PC-3 (cell line): ENCODE measurements around the gene ITGAL. TPM values are rescaled to one million over a fixed set of nuclear protein-coding genes. Genes with fewer than 3 reads are reported as not detected.

Experiments used
- ATAC-seq: fragments of 200-7000 bp; cut with Tn5 transposase; 2 replicates; pipeline ENCODE4 v1.9.1; 2020; ENCODE audit warnings: mild to moderate bottlenecking, moderate library complexity
- BruUV-seq: library from RNA; stranded (reverse); fragments of 400-500 nt; replicated peaks from 2 replicates; lab custom pipeline; 2021; lab: Mats Ljungman, UMichigan
- CTCF ChIA-PET: fragments of 300-600 bp; sonication (Branson Sonifier 250); formaldehyde crosslinking; loops from one replicate; lab custom pipeline; 2022; ENCODE audit warnings: antibody characterized with exemption; lab: Charles Lee
- POLR2A ChIA-PET: fragments of 300-600 bp; sonication (Branson Sonifier 250); formaldehyde crosslinking; loops from one replicate; lab custom pipeline; 2022; ENCODE audit warnings: antibody characterized with exemption; ENCODE audit not compliant: unreplicated experiment; lab: Charles Lee
- DNase-seq: peaks from one replicate; pipeline ENCODE4 v3.0.0-alpha.2; 2015
- H2AFZ ChIP-seq: fragments of 300-600 bp; sonication (generic); 2 replicates; pipeline ENCODE4 v1.6.0; 2016; ENCODE audit warnings: antibody characterized with exemption, low read length
- H3F3A ChIP-seq: fragments of 300-600 bp; sonication (generic); one replicate; pipeline ENCODE4 v1.6.0; 2017; ENCODE audit warnings: antibody characterized with exemption, low read length, control low read depth, mild to moderate bottlenecking; ENCODE audit not compliant: unreplicated experiment
- H3K27ac ChIP-seq: fragments of 300-600 bp; sonication (generic); 2 replicates; pipeline ENCODE4 v1.5.1; 2016; ENCODE audit warnings: mild to moderate bottlenecking, low read length
- H3K27me3 ChIP-seq: fragments of 300-600 bp; sonication (generic); 2 replicates; pipeline ENCODE4 v1.6.1; 2016; ENCODE audit warnings: low read length, mixed read lengths
- H3K36me3 ChIP-seq: fragments of 300-600 bp; sonication (generic); 2 replicates; pipeline ENCODE4 v1.6.1; 2016; ENCODE audit warnings: low read depth, mixed run types, low read length, mixed read lengths
- H3K4me1 ChIP-seq: fragments of 300-600 bp; sonication (generic); 2 replicates; pipeline ENCODE4 v1.5.1; 2016; ENCODE audit warnings: low read length; ENCODE audit not compliant: insufficient read depth
- H3K4me2 ChIP-seq: fragments of 300-600 bp; sonication (generic); 2 replicates; pipeline ENCODE4 v1.6.0; 2016; ENCODE audit warnings: low read length
- H3K4me3 ChIP-seq: fragments of 300-600 bp; sonication (generic); 2 replicates; pipeline ENCODE4 v1.5.1; 2016; ENCODE audit warnings: mild to moderate bottlenecking, low read length, mixed read lengths
- H3K79me2 ChIP-seq: fragments of 300-600 bp; sonication (generic); 2 replicates; pipeline ENCODE4 v1.6.1; 2017; ENCODE audit warnings: low read length, mixed read lengths
- H3K9ac ChIP-seq: fragments of 300-600 bp; sonication (generic); 2 replicates; pipeline ENCODE4 v1.6.0; 2016; ENCODE audit warnings: mild to moderate bottlenecking, low read length
- H3K9me2 ChIP-seq: fragments of 300-600 bp; sonication (generic); replicated peaks from 2 replicates; pipeline ENCODE4 v1.6.1; 2016; ENCODE audit warnings: mixed run types, low read length, mixed read lengths
- H3K9me3 ChIP-seq: fragments of 300-600 bp; sonication (generic); 2 replicates; pipeline ENCODE4 v1.6.1; 2016; ENCODE audit warnings: low read length, mixed read lengths
- H4K20me1 ChIP-seq: fragments of 300-600 bp; sonication (generic); 2 replicates; pipeline ENCODE4 v1.6.1; 2016; ENCODE audit warnings: low read length, mixed read lengths
- CTCF ChIP-seq: fragments of 300-600 bp; sonication (generic); conservative IDR thresholded peaks from 2 replicates; pipeline ENCODE4 v1.5.1; 2017; ENCODE audit warnings: antibody characterized with exemption, low read depth, mild to moderate bottlenecking, low read length
- EZH2 ChIP-seq: fragments of 300-600 bp; sonication (generic); IDR thresholded peaks from one replicate; pipeline ENCODE4 v1.6.1; 2017; ENCODE audit warnings: antibody characterized with exemption, mild to moderate bottlenecking, low read length; ENCODE audit not compliant: unreplicated experiment
- EZH2phosphoT487 ChIP-seq: fragments of 300-600 bp; sonication (generic); IDR thresholded peaks from 2 replicates; pipeline ENCODE4 v1.6.1; 2018; ENCODE audit warnings: mild to moderate bottlenecking, antibody characterized with exemption, low read length, borderline replicate concordance
- intact Hi-C: fragments of 100-400 bp; cut with micrococcal nuclease; formaldehyde crosslinking; loops from 2 replicates; pipeline ENCODE4 v1.9.0; 2023
- total RNA-seq: library from RNA; depleted of rRNA; stranded (reverse); fragments of >200 nt; gene quantifications from 2 replicates; pipeline ENCODE4 v1.2.3, GENCODE V29; 2014

The ITGAL gene
- total RNA-seq, 1 experiment from 2014 or later = not detected

GRCh38 chr16:30567160-30567990 lies 94.8 kb downstream of the ITGAL start:
- CTCF ChIA-PET = no interaction called here
- peak overlapping the region; percentile 43 for H3K4me2 ChIP-seq

GRCh38 chr16:30567991-30568638 lies 95.6 kb downstream of the ITGAL start:
- Histone ChIP-seq H3K9me2 (no peaks in the 10 kb centered on the region), H2AFZ (no peak overlapping the region), H3K27me3 (no peaks in the 10 kb centered on the region), H3K4me2 (peak overlapping the region; percentile 60), H3K4me1 (peaks cover 34% of the 10 kb centered on the region), H3K27ac (peak overlapping the region; percentile 96), H3K4me3 (no peak overlapping the region), H4K20me1 (no peaks in the 10 kb centered on the region), H3K9ac (peak overlapping the region; percentile 76), H3K9me3 (no peaks in the 10 kb centered on the region), H3K36me3 (no peaks in the 10 kb centered on the region), H3F3A (no peaks in the 10 kb centered on the region), H3K79me2 (peaks cover 7% of the 10 kb centered on the region; the same call in 1 of the 2 replicates)
- no TSS peak for BruUV-seq
- TF ChIP-seq CTCF = no peak
- TF ChIP-seq EZH2 = no peak
- TF ChIP-seq EZH2phosphoT487 = no peak
- DNase-seq (peak; percentile 87), ATAC-seq (peak; percentile 39)
- ChIA-PET CTCF (no interaction called here), POLR2A (interaction anchor here (1.0 kb wide), 1 partner anchor 10 kb away, joined by 5 read pairs; the partner anchor contains the start of gene ZNF764)
- intact Hi-C loops = no loop called here

More at GRCh38 chr16:30567160-30567990, 94.8 kb downstream of the ITGAL start:
- H3K4me1 ChIP-seq = peaks cover 34% of the 10 kb centered on the region
- no peaks in the 10 kb centered on the region for H3K9me2 ChIP-seq
- TF ChIP-seq EZH2phosphoT487 (no peak), EZH2 (no peak), CTCF (no peak)
- ATAC-seq = no peak
- peak overlapping the region; percentile 76 for H3K9ac ChIP-seq
- H3K36me3 ChIP-seq = no peaks in the 10 kb centered on the region
- H2AFZ ChIP-seq = no peak overlapping the region
- intact Hi-C loops = no loop called here
- peak; percentile 58 for DNase-seq
- no peak overlapping the region for H3K4me3 ChIP-seq
- peak overlapping the region; percentile 96 for H3K27ac ChIP-seq
- H4K20me1 ChIP-seq = no peaks in the 10 kb centered on the region
- no peaks in the 10 kb centered on the region for H3K27me3 ChIP-seq
- POLR2A ChIA-PET = interaction anchor here (1.0 kb wide), 1 partner anchor 9 kb away, joined by 5 read pairs; the partner anchor contains the start of gene ZNF764
- no TSS peak for BruUV-seq
- no peaks in the 10 kb centered on the region for H3K9me3 ChIP-seq
- peaks cover 2% of the 10 kb centered on the region; the same call in 1 of the 2 replicates for H3K79me2 ChIP-seq
- no peaks in the 10 kb centered on the region for H3F3A ChIP-seq
